ENCODE results near the gene HIPK2.

Gene HIPK2

DNA sequence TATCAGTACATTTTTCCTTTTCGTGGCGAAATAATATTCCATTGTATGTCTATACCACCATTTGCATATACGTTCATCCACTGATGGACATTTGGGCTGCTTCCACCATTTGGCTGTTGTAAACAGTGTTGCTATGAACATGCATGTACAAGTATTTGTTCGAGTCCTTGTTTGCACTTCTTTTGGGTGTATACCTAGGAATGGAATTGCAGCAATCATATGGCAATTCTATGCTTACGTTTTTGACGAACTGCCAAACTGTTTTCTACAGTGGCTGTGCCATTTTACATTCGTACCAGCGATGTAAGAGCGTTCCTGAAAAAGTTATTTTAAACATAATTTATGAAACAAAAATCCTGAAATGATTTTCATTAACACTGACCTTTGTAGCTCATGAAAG is 79.5 kb downstream of the HIPK2 start:
- Mint-ChIP-seq H3K36me3 (ENCODE audit: low read depth) (peaks cover 13% of the 10 kb centered on the region), H3K27me3 (no peaks in the 10 kb centered on the region), H3K9me3 (no peaks in the 10 kb centered on the region), H3K4me3 (no peak overlapping the region), H3K4me1 (ENCODE audit: low read depth) (peaks cover 55% of the 10 kb centered on the region), H3K27ac (no peak overlapping the region)

GRCh38 chr7:139697056-139697455 is 80.7 kb downstream of the HIPK2 start:
- Mint-ChIP-seq H3K36me3 (ENCODE audit: low read depth) (peaks cover 13% of the 10 kb centered on the region), H3K27ac (peak overlapping the region; percentile 66), H3K27me3 (no peaks in the 10 kb centered on the region), H3K4me3 (no peak overlapping the region), H3K9me3 (no peaks in the 10 kb centered on the region), H3K4me1 (ENCODE audit: low read depth) (peaks cover 55% of the 10 kb centered on the region)

- peak overlapping the region; percentile 66 for H3K27ac Mint-ChIP-seq
- peaks cover 53% of the 10 kb centered on the region for H3K4me1 Mint-ChIP-seq (ENCODE audit: low read depth)
- peaks cover 13% of the 10 kb centered on the region for H3K36me3 Mint-ChIP-seq (ENCODE audit: low read depth)
- H3K27me3 Mint-ChIP-seq = no peaks in the 10 kb centered on the region
- no peak overlapping the region for H3K4me3 Mint-ChIP-seq
- H3K9me3 Mint-ChIP-seq = no peaks in the 10 kb centered on the region
These were observed 81.2 kb downstream of the HIPK2 start for GRCh38 chr7:139696552-139696951.

- Mint-ChIP-seq H3K27ac (no peak overlapping the region), H3K4me3 (no peak overlapping the region), H3K36me3 (ENCODE audit: low read depth) (peaks cover 22% of the 10 kb centered on the region), H3K9me3 (no peaks in the 10 kb centered on the region), H3K27me3 (no peaks in the 10 kb centered on the region), H3K4me1 (ENCODE audit: low read depth) (peaks cover 51% of the 10 kb centered on the region)
These were observed 82.2 kb downstream of the HIPK2 start for GRCh38 chr7:139695588-139695987.

DNA sequence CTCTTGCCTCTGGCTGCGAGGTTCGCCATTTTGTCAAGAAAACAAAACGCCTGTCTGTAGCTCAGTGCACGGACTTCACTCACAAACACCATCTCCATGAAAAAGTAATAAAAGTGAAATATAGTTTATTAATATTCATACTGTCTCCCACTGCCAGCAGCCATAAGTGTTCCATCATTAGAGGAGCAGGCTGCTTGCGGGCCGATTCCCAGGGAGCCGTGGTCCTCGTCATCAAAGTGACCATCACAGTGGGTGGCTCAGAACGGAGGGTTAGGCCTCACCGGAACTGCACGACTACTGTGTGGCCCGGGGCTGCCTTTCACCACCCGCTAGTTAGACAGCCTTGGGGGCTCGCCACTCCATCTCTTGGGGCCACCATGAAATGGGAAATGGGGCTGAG is 82.7 kb downstream of the HIPK2 start:
- H3K27ac Mint-ChIP-seq = no peak overlapping the region

DNA sequence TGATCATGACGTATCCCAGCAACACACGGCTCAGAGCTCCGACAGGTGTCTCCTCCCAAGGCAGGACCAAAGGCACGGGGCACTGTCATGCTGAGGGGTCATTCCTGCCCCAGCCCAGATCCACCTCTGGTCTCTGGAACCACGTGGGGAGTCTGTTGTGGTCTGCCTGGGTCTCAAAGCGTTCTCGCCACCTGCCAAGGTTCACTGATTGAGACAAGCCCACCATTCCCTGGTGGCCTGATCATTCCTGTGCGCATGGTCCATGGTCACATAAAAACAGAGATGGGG is 83.5 kb downstream of the HIPK2 start:
- Mint-ChIP-seq H3K36me3 (ENCODE audit: low read depth) (peaks cover 23% of the 10 kb centered on the region), H3K27ac (no peak overlapping the region), H3K9me3 (no peaks in the 10 kb centered on the region), H3K4me1 (ENCODE audit: low read depth) (peaks cover 42% of the 10 kb centered on the region), H3K27me3 (no peaks in the 10 kb centered on the region), H3K4me3 (no peak overlapping the region)

More for the DNA sequence above, 82.7 kb downstream of the HIPK2 start:
- Mint-ChIP-seq H3K36me3 (ENCODE audit: low read depth) (peaks cover 23% of the 10 kb centered on the region), H3K4me1 (ENCODE audit: low read depth) (peaks cover 46% of the 10 kb centered on the region), H3K27me3 (no peaks in the 10 kb centered on the region), H3K4me3 (no peak overlapping the region), H3K9me3 (no peaks in the 10 kb centered on the region)

DNA sequence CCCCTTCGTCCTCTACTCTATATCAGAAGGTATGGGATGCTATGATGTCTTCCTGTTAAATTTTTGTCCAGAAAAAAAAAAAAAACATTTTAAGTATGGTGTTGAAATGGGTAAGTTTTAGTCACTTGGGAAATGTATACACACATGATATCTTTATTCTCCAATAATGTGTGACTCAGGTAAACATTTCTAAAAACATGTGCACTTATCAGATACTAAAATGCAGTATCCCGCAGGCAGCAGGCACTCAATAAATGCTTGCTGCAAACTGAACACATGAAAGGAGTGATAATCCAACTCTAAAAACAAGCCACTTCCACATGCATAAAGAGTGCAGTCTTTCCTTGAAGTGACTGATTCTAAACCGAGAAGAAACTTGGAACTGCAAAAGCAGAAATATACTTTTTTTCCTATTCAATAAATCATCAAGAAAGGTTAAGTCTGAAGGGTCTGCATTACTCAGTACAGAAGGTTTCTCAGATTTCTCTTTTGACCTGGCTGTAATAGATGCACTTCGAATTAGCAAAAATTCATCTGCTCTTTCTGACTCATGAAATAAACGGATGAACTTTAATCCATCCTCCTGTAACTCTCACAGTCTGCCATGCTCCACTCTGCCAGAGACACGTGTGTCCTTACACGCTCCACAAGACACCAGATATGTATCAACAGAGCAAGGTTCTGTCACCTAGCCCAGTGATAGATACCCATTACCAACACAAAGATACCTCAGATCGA is 84.0 kb downstream of the HIPK2 start:
- H3K4me1 Mint-ChIP-seq (ENCODE audit: low read depth) = peaks cover 38% of the 10 kb centered on the region
- peaks cover under 1% of the 10 kb centered on the region for H3K9me3 Mint-ChIP-seq
- H3K27ac Mint-ChIP-seq = no peak overlapping the region
- H3K36me3 Mint-ChIP-seq (ENCODE audit: low read depth) = peaks cover 27% of the 10 kb centered on the region
- H3K27me3 Mint-ChIP-seq = no peaks in the 10 kb centered on the region
- H3K4me3 Mint-ChIP-seq = no peak overlapping the region

GRCh38 chr7:139692723-139693122 is 85.1 kb downstream of the HIPK2 start:
- Mint-ChIP-seq H3K36me3 (ENCODE audit: low read depth) (peaks cover 31% of the 10 kb centered on the region), H3K9me3 (peaks cover 4% of the 10 kb centered on the region), H3K27me3 (no peaks in the 10 kb centered on the region), H3K4me3 (no peak overlapping the region), H3K27ac (no peak overlapping the region), H3K4me1 (ENCODE audit: low read depth) (peaks cover 39% of the 10 kb centered on the region)

DNA sequence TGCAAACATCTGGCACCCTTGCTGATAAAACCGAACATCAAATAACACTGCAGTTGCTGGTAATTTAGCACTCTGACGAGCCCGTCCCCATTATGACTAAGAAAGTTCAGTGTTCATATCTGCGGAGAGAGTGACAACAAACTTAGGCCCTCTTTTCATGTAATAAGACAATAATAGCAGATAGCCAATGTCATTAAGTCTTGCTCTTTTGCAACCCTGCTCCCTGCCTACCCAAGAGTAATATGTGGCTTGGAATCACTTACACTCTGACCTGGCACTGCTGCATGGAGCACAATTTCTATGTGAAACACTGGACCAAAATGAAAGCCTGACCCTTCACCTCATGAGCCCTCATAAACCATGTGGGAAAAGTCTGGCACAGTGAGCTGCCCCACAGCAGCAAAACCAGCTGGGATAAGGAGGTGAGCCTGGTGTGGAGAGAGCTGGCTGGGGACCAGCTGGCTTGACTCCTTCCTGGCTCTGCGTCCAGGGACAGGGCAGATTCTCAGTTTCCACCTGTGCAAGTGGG is 86.5 kb downstream of the HIPK2 start:
- H3K4me3 Mint-ChIP-seq = no peak overlapping the region
- no peak overlapping the region for H3K27ac Mint-ChIP-seq
- no peaks in the 10 kb centered on the region for H3K27me3 Mint-ChIP-seq
- H3K4me1 Mint-ChIP-seq (ENCODE audit: low read depth) = peaks cover 35% of the 10 kb centered on the region
- peaks cover 10% of the 10 kb centered on the region for H3K9me3 Mint-ChIP-seq
- peaks cover 41% of the 10 kb centered on the region for H3K36me3 Mint-ChIP-seq (ENCODE audit: low read depth)

DNA sequence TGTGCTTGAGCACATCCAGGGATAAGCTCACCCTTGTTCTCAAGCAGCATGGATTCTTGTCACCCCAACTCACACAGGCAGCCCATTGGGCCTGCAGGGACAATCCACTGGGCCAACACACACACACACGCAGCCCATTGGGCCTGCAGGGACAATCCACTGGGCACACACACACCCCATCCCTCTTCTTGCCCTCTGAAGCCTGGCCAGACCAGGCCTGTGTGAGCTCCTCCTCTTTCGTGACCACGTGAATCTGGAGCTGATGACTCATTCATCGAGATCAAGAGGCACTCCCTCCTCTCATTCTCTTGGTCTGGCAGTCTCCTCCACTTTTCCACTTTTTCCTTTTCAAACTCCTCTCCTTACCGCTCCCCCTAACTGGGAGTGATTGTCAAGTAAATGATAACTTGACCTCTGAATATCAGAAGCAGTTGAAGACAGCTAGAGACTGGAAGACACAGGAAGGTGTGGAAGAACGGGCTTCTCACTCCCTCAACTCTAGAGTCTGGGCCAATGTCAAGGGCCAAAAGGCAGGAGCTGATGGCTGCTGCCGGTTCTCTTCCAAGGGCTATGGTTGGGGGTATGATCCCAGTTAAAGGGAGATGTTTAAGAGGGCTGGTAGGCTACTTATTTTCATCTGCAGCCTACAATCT is 89.7 kb downstream of the HIPK2 start:
- H3K27ac Mint-ChIP-seq = no peak overlapping the region
- peaks cover 34% of the 10 kb centered on the region for H3K4me1 Mint-ChIP-seq (ENCODE audit: low read depth)
- H3K4me3 Mint-ChIP-seq = no peak overlapping the region
- H3K27me3 Mint-ChIP-seq = no peaks in the 10 kb centered on the region
- peaks cover 20% of the 10 kb centered on the region for H3K9me3 Mint-ChIP-seq
- H3K36me3 Mint-ChIP-seq (ENCODE audit: low read depth) = peaks cover 52% of the 10 kb centered on the region

GRCh38 chr7:139687211-139687954 is 90.4 kb downstream of the HIPK2 start:
- Mint-ChIP-seq H3K4me3 (no peak overlapping the region), H3K4me1 (ENCODE audit: low read depth) (peaks cover 41% of the 10 kb centered on the region), H3K9me3 (peaks cover 20% of the 10 kb centered on the region), H3K36me3 (ENCODE audit: low read depth) (peaks cover 52% of the 10 kb centered on the region), H3K27me3 (no peaks in the 10 kb centered on the region), H3K27ac (no peak overlapping the region)

DNA sequence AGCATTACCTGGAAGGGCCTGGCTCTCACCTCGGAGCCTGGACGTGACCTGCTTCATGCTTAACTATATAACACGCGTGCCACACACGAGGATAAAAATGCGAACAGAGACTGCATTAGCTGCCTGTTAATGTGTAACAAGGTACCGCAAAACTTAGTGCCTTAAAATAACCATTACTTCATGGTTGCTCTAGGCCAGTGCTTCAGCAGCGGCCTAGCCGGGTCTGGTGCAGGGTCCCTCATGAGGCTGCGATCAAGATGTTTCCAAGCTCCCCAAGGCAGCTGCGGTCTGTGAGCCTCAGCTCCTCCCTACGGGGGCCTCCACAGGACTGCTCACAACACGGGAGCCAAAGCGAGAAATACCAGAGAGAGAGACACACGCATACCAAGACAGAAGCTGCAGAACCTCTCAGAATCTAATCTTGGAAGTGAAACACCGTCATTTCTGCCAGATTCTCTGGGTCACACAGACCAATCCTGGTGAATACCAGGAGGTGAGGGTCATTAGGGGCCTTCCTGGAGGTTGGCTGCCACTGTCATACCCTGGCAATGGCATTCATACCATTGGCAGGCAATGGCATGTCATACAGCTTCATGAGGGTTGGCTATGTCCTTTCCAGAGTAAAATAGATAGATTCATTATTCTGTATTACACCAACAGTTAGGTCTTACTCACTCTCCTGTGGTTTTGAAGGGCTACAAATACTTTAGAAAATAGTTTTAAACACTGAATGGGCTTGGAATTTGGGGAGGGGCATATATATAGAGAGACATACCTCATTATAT is 94.5 kb downstream of the HIPK2 start:
- Mint-ChIP-seq H3K4me1 (ENCODE audit: low read depth) (peaks cover 69% of the 10 kb centered on the region), H3K36me3 (ENCODE audit: low read depth) (peaks cover 46% of the 10 kb centered on the region), H3K27me3 (no peaks in the 10 kb centered on the region), H3K27ac (peak overlapping the region; percentile 97), H3K4me3 (peak overlapping the region; percentile 20), H3K9me3 (peaks cover 16% of the 10 kb centered on the region)

GRCh38 chr7:139682136-139683013 is 95.4 kb downstream of the HIPK2 start:
- peak overlapping the region; percentile 75 for H3K4me3 Mint-ChIP-seq
- H3K9me3 Mint-ChIP-seq = peaks cover 16% of the 10 kb centered on the region
- H3K36me3 Mint-ChIP-seq (ENCODE audit: low read depth) = peaks cover 41% of the 10 kb centered on the region
- peak overlapping the region; percentile 97 for H3K27ac Mint-ChIP-seq
- no peaks in the 10 kb centered on the region for H3K27me3 Mint-ChIP-seq
- H3K4me1 Mint-ChIP-seq (ENCODE audit: low read depth) = peaks cover 65% of the 10 kb centered on the region

- Mint-ChIP-seq H3K9me3 (peaks cover 13% of the 10 kb centered on the region), H3K4me1 (ENCODE audit: low read depth) (peaks cover 63% of the 10 kb centered on the region), H3K36me3 (ENCODE audit: low read depth) (peaks cover 37% of the 10 kb centered on the region), H3K4me3 (peak overlapping the region; percentile 75), H3K27me3 (no peaks in the 10 kb centered on the region), H3K27ac (peak overlapping the region; percentile 97)
These were observed 96.0 kb downstream of the HIPK2 start for GRCh38 chr7:139681812-139682135.
